Prostate gland (tissue), 2 donors: ENCODE data around the gene LST1. TPM values are rescaled to one million over a fixed set of nuclear protein-coding genes. Genes with fewer than 3 reads are reported as not detected.

Experiments used
- DNase-seq: peaks from one replicate; pipeline ENCODE4 v3.0.0-alpha.2; 2019; ENCODE audit warnings: low spot score
- H3K27ac ChIP-seq, 2 donors: fragments of 200-600 bp; sonication (generic); 2 replicates each; pipeline ENCODE4 v1.5.1; 2017 to 2019
- H3K27me3 ChIP-seq: fragments of 200-600 bp; sonication (generic); replicated peaks from 2 replicates; pipeline ENCODE4 v1.5.1; 2019; ENCODE audit not compliant: insufficient read depth
- H3K36me3 ChIP-seq, 2 donors: fragments of 200-600 bp; sonication (generic); 1 replicate in 1 of 2; 2 replicates in 1 of 2; pipeline versions ENCODE4 v1.5.1 to v1.8.1; 2017 to 2019
- H3K4me1 ChIP-seq: fragments of 200-600 bp; sonication (generic); replicated peaks from 2 replicates; pipeline ENCODE4 v1.5.1; 2019
- H3K4me3 ChIP-seq, 2 donors: fragments of 200-600 bp; sonication (generic); 2 replicates each; pipeline ENCODE4 v1.5.1; 2017 to 2019
- H3K9me3 ChIP-seq: fragments of 200-600 bp; sonication (generic); 2 replicates; pipeline ENCODE4 v1.5.1; 2017
- CTCF ChIP-seq, 4 experiments: fragments of 200-600 bp in 2 of 4; fragments of 450-650 bp in 2 of 4; sonication (generic) in 2 of 4; IDR thresholded peaks; 1 replicate in 3 of 4; 2 replicates in 1 of 4; pipeline ENCODE4 v1.5.1; 2016 to 2019; ENCODE audit warnings: antibody characterized with exemption in 4 of 4, mild to moderate bottlenecking in 2 of 4, moderate library complexity in 2 of 4
- POLR2A ChIP-seq: fragments of 450-650 bp; IDR thresholded peaks from one replicate; pipeline ENCODE4 v1.6.1; 2016; ENCODE audit warnings: antibody characterized with exemption, mild to moderate bottlenecking
- POLR2AphosphoS5 ChIP-seq: sonication (generic); formaldehyde crosslinking; IDR thresholded peaks from one replicate; pipeline ENCODE4 v1.6.1; 2017; ENCODE audit warnings: antibody characterized with exemption
- WGBS: methylation state at CpG from one replicate; pipeline ENCODE4 v1.1.5; 2018; 5-methylcytosine and 5-hydroxymethylcytosine counted together
- intact Hi-C: fragments of 100-400 bp; cut with DNase I; formaldehyde crosslinking; loops from one replicate; pipeline ENCODE4 v1.14.2; 2022
- total RNA-seq, 2 donors: library from RNA; depleted of rRNA; stranded (reverse); fragments of >200 nt; gene quantifications; one replicate each; pipeline ENCODE4 v1.1.0, GENCODE V29; 2016

The LST1 gene
- total RNA-seq, 2 donors from 2014 or later = 3.1 TPM; not detected in 1

- WGBS = 80% methylated on average over 14 of the region's 14 CpGs
Measured at GRCh38 chr6:31574106-31575061, 11.7 kb upstream of the LST1 start.

GRCh38 chr6:31575335-31575901 is 10.7 kb upstream of the LST1 start, which contains the start of gene TNF:
Gene TNF (plus strand): TSS chr6:31575565. CDS start chr6:31575742, 177 bp downstream.
- no peaks in the 10 kb centered on the region for H3K9me3 ChIP-seq
- 39% methylated on average over 19 of the region's 19 CpGs for WGBS
- H3K27ac ChIP-seq = peak within 1 kb of the TSS in 1 of 2 donors; percentile 33
- no peak for DNase-seq
- TF ChIP-seq POLR2AphosphoS5 = no peak
- TF ChIP-seq CTCF (IDR thresholded peaks at IDR 0.05) = no peak
- no peak for TF ChIP-seq POLR2A
- H3K36me3 ChIP-seq = no peaks in the 10 kb centered on the region
- H3K27me3 ChIP-seq = no peaks in the 10 kb centered on the region
- no peaks in the 10 kb centered on the region for H3K4me1 ChIP-seq
- peak within 1 kb of the TSS; percentile 4 to 8 for H3K4me3 ChIP-seq
- intact Hi-C loops = no loop called here

More at GRCh38 chr6:31574106-31575061, 11.7 kb upstream of the LST1 start:
- no peak overlapping the region for H3K4me3 ChIP-seq
- no peaks in the 10 kb centered on the region for H3K36me3 ChIP-seq
- no peaks in the 10 kb centered on the region for H3K27me3 ChIP-seq
- H3K9me3 ChIP-seq = no peaks in the 10 kb centered on the region
- no peak for TF ChIP-seq POLR2A
- TF ChIP-seq CTCF (IDR thresholded peaks at IDR 0.05) = no peak
- TF ChIP-seq POLR2AphosphoS5 = no peak
- intact Hi-C loops = no loop called here
- DNase-seq = no peak
- H3K4me1 ChIP-seq = no peaks in the 10 kb centered on the region
- no peak overlapping the region for H3K27ac ChIP-seq

- Histone ChIP-seq H3K27me3 (no peaks in the 10 kb centered on the region), H3K4me1 (no peaks in the 10 kb centered on the region), H3K4me3 (peak overlapping the region in 1 of 2 donors; percentile 8), H3K36me3 (no peaks in the 10 kb centered on the region), H3K27ac (peak overlapping the region in 1 of 2 donors; percentile 33), H3K9me3 (no peaks in the 10 kb centered on the region)
- TF ChIP-seq CTCF (IDR thresholded peaks at IDR 0.05) = no peak
- no peak for TF ChIP-seq POLR2AphosphoS5
- TF ChIP-seq POLR2A = no peak
- no peak for DNase-seq
- intact Hi-C loops = no loop called here
- WGBS = 67% methylated on average over 8 of the region's 8 CpGs
Measured at GRCh38 chr6:31575952-31576685, 10.0 kb upstream of the LST1 start.

DNA sequence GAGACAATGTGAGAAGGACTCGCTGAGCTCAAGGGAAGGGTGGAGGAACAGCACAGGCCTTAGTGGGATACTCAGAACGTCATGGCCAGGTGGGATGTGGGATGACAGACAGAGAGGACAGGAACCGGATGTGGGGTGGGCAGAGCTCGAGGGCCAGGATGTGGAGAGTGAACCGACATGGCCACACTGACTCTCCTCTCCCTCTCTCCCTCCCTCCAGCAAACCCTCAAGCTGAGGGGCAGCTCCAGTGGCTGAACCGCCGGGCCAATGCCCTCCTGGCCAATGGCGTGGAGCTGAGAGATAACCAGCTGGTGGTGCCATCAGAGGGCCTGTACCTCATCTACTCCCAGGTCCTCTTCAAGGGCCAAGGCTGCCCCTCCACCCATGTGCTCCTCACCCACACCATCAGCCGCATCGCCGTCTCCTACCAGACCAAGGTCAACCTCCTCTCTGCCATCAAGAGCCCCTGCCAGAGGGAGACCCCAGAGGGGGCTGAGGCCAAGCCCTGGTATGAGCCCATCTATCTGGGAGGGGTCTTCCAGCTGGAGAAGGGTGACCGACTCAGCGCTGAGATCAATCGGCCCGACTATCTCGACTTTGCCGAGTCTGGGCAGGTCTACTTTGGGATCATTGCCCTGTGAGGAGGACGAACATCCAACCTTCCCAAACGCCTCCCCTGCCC is 9.0 kb upstream of the LST1 start:
- no peak for TF ChIP-seq CTCF (IDR thresholded peaks at IDR 0.05)
- no peak for TF ChIP-seq POLR2A
- TF ChIP-seq POLR2AphosphoS5 = no peak
- 87% methylated on average over 19 of the region's 19 CpGs for WGBS
- no peaks in the 10 kb centered on the region for H3K4me1 ChIP-seq

More for the DNA sequence above, 9.0 kb upstream of the LST1 start:
- Histone ChIP-seq H3K36me3 (no peaks in the 10 kb centered on the region), H3K9me3 (no peaks in the 10 kb centered on the region), H3K27me3 (no peaks in the 10 kb centered on the region), H3K4me3 (no peak overlapping the region), H3K27ac (no peak overlapping the region)
- intact Hi-C loops = no loop called here
- DNase-seq = no peak
